ENCODE results near the gene P3R3URF. TPM values are rescaled to one million over a fixed set of nuclear protein-coding genes. Genes with fewer than 3 reads are reported as not detected.
A peak's percentile ranks its signal among the peaks of the same experiment; 100 is the strongest.

Gene P3R3URF
- total and polyA plus RNA-seq, 9 of the 15 experiments (the other 6 are each of a cell fraction or from before 2014, with no cell fraction given): not detected

DNA sequence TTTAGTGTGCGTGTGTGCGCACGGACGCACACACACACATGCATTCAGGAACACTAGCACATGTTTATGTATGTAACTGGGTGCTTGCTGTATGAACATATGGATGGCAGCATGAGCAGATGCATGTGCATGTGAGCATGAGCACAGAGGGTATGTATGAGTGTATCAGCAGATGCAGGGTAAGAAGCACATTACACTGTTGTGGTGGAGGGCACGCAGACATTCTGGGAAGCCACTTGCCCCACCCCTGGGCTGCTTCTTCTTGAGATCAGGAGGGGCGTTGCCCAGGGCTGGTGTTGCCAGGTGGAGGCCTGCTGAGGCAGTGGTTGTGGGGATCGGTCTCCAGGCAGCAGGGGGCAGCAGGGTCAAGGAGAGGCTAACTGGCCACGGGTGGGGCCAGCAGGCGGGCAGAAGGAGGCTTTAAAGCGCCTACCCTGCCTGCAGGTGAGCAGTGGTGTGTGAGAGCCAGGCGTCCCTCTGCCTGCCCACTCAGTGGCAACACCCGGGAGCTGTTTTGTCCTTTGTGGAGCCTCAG is 3.9 kb upstream of the P3R3URF start (continued):
- TF ChIP-seq, protein P1, sequence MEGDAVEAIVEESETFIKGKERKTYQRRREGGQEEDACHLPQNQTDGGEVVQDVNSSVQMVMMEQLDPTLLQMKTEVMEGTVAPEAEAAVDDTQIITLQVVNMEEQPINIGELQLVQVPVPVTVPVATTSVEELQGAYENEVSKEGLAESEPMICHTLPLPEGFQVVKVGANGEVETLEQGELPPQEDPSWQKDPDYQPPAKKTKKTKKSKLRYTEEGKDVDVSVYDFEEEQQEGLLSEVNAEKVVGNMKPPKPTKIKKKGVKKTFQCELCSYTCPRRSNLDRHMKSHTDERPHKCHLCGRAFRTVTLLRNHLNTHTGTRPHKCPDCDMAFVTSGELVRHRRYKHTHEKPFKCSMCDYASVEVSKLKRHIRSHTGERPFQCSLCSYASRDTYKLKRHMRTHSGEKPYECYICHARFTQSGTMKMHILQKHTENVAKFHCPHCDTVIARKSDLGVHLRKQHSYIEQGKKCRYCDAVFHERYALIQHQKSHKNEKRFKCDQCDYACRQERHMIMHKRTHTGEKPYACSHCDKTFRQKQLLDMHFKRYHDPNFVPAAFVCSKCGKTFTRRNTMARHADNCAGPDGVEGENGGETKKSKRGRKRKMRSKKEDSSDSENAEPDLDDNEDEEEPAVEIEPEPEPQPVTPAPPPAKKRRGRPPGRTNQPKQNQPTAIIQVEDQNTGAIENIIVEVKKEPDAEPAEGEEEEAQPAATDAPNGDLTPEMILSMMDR (IDR thresholded peaks at IDR 0.05 in 2 of 3, conservative IDR thresholded peaks at IDR 0.05 in 1 of 3; ENCODE audit: insufficient read depth in 2 of 3, low read depth in 1 of 3, low read length in 3 of 3): peak; percentile 74 to 86 (median 81)
- TF ChIP-seq CREM (IDR thresholded peaks at IDR 0.05; ENCODE audit: low read depth) (0 out of 2 replicates have a peak, but pooled peaks have one; percentile 5), SAFB2 (IDR thresholded peaks at IDR 0.05; ENCODE audit: borderline replicate concordance, low read depth, low read length, severe bottlenecking) (no peak), ZNF384 (IDR thresholded peaks at IDR 0.05; ENCODE audit: low read depth, low read length) (no peak), ZNF445 (CRISPR knock-in tag; IDR thresholded peaks at IDR 0.05; ENCODE audit: low read depth) (no peak), NUFIP1 (IDR thresholded peaks at IDR 0.05; ENCODE audit: partially characterized antibody) (no peak), CBX8 (IDR thresholded peaks at IDR 0.05; ENCODE audit: borderline replicate concordance, extremely low read depth, low read depth, low read length, poor library complexity, severe bottlenecking) (no peak), SMAD4 (CRISPR knock-in tag; conservative IDR thresholded peaks at IDR 0.05) (no peak), SMAD3 (CRISPR knock-in tag; conservative IDR thresholded peaks at IDR 0.05) (no peak), NRF1 (conservative IDR thresholded peaks at IDR 0.05 in 1 of 2, IDR thresholded peaks at IDR 0.05 in 1 of 2) (0 out of 4 replicates have a peak, but pooled peaks of 1 of the 2 experiments have one; percentile 25), HOXB6 (CRISPR knock-in tag; IDR thresholded peaks at IDR 0.05; ENCODE audit: borderline replicate concordance) (no peak), SIX5 (IDR thresholded peaks at IDR 0.05; ENCODE audit: borderline replicate concordance in 1 of 2, insufficient read depth in 1 of 2, low read depth in 1 of 2, low read length in 2 of 2) (no peak), TAF7 (tag; IDR thresholded peaks at IDR 0.05) (no peak), NR2F6 (CRISPR knock-in tag; IDR thresholded peaks at IDR 0.05) (no peak), SMARCA4 (IDR thresholded peaks at IDR 0.05) (no peak), BRD9 (IDR thresholded peaks at IDR 0.05; ENCODE audit: low read depth, partially characterized antibody) (no peak), SREBF2 (CRISPR knock-in tag; IDR thresholded peaks at IDR 0.05) (no peak), PHF8 (IDR thresholded peaks at IDR 0.05; ENCODE audit: borderline replicate concordance, low read length) (no peak), DMBX1 (CRISPR knock-in tag; IDR thresholded peaks at IDR 0.05; ENCODE audit: borderline replicate concordance) (no peak), MAFG (tag; conservative IDR thresholded peaks at IDR 0.05) (no peak), GTF2F1 (IDR thresholded peaks at IDR 0.05; ENCODE audit: low read depth, low read length) (no peak), ATF1 (CRISPR knock-in tag; IDR thresholded peaks at IDR 0.05) (no peak), ATF1 (tag; IDR thresholded peaks at IDR 0.05) (no peak), PCBP2 (IDR thresholded peaks at IDR 0.05; ENCODE audit: low read depth, low read length, poor library complexity, severe bottlenecking) (no peak), FOXJ2 (tag; IDR thresholded peaks at IDR 0.05) (no peak), SRSF9 (IDR thresholded peaks at IDR 0.05; ENCODE audit: borderline replicate concordance, low read depth, low read length) (no peak)
- TF ChIP-seq, protein P2, sequence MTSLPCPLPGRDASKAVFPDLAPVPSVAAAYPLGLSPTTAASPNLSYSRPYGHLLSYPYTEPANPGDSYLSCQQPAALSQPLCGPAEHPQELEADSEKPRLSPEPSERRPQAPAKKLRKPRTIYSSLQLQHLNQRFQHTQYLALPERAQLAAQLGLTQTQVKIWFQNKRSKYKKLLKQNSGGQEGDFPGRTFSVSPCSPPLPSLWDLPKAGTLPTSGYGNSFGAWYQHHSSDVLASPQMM (CRISPR knock-in tag; IDR thresholded peaks at IDR 0.05): no peak
- TF ChIP-seq, protein P3, sequence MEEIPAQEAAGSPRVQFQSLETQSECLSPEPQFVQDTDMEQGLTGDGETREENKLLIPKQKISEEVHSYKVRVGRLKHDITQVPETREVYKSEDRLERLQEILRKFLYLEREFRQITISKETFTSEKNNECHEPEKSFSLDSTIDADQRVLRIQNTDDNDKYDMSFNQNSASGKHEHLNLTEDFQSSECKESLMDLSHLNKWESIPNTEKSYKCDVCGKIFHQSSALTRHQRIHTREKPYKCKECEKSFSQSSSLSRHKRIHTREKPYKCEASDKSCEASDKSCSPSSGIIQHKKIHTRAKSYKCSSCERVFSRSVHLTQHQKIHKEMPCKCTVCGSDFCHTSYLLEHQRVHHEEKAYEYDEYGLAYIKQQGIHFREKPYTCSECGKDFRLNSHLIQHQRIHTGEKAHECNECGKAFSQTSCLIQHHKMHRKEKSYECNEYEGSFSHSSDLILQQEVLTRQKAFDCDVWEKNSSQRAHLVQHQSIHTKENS (CRISPR knock-in tag; IDR thresholded peaks at IDR 0.05): no peak
